IPS DF 6.9 (cell line): ENCODE data around the gene ADGRF1.
A peak's percentile ranks its signal among the peaks of the same experiment; 100 is the strongest.
"Not testable (repeated sequence)": the region's sequence is repeated elsewhere in the genome, so short reads cannot be mapped to it uniquely, and the experiment has no call there.

Experiments
- DNase-seq: peaks from one replicate; pipeline ENCODE4 v3.0.0-alpha.2; 2013; ENCODE audit warnings: low read depth, low spot score
- H3K27ac ChIP-seq: one replicate; pipeline ENCODE4 v1.5.1; 2013; ENCODE audit warnings: low read length, control low read depth
- H3K27me3 ChIP-seq: 2 replicates; pipeline ENCODE4 v1.6.1; 2013; ENCODE audit warnings: mild to moderate bottlenecking, low read length; ENCODE audit not compliant: control insufficient read depth, insufficient read depth
- H3K36me3 ChIP-seq: 2 replicates; pipeline ENCODE4 v1.6.1; 2013; ENCODE audit warnings: low read length; ENCODE audit not compliant: control insufficient read depth, insufficient read depth
- H3K4me1 ChIP-seq: 2 replicates; pipeline ENCODE4 v1.6.1; 2013; ENCODE audit warnings: low read length; ENCODE audit not compliant: control insufficient read depth, insufficient read depth
- H3K4me3 ChIP-seq: 2 replicates; pipeline ENCODE4 v1.5.1; 2013; ENCODE audit warnings: mild to moderate bottlenecking, low read length
- H3K9me3 ChIP-seq: 2 replicates; pipeline ENCODE4 v1.6.1; 2013; ENCODE audit warnings: low read length, inconsistent platforms; ENCODE audit not compliant: control insufficient read depth, insufficient read depth
- WGBS: extraction: QIAGEN DNeasy Blood & Tissue Kit; methylation state at CpG from one replicate; pipeline ENCODE4 v1.1.7; 2013; ENCODE audit warnings: mixed read lengths, missing lambda C conversion rate; ENCODE audit not compliant: insufficient read length, insufficient coverage; 5-methylcytosine and 5-hydroxymethylcytosine counted together

ADGRF1 gene

DNA sequence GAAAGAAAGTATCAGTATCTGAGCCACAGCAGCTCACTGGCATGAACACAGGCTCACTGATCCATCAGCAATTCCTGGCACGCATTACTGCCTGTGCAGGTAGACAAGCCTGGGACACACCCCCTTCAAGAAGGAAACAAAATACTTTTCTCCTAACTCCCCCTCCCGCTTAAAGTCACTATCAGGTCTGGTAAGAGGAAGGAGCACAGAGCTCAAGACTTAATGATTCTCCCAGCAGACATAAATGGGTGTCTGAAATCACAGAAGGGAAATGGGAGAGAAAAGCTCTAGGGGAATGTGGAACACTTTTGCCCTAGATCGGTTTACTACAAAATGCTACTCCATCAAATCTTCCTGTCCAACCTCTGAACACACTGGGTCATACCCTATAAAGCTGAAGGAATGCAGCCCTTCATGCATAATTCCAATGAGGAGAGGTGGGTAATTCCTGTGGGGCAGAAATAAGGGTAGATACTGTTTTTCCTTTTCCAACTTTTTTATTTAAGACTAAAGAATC is at the start of gene ADGRF1:
Gene ADGRF1, minus strand, starts transcription at position 58 of the 517 bp plus-strand sequence. CDS start 13,271 bp downstream, outside the sequence.
- no peak for DNase-seq
- WGBS: no CpG with 5 or more reads among the region's 3 CpGs
- no peaks in the 10 kb centered on the region for H3K9me3 ChIP-seq
- H3K27me3 ChIP-seq: no peaks in the 10 kb centered on the region
- no peaks in the 10 kb centered on the region for H3K36me3 ChIP-seq
- H3K4me3 ChIP-seq: no peak within 1 kb of the TSS
- no peak within 1 kb of the TSS for H3K27ac ChIP-seq
- H3K4me1 ChIP-seq: peaks cover under 1% of the 10 kb centered on the region

DNA sequence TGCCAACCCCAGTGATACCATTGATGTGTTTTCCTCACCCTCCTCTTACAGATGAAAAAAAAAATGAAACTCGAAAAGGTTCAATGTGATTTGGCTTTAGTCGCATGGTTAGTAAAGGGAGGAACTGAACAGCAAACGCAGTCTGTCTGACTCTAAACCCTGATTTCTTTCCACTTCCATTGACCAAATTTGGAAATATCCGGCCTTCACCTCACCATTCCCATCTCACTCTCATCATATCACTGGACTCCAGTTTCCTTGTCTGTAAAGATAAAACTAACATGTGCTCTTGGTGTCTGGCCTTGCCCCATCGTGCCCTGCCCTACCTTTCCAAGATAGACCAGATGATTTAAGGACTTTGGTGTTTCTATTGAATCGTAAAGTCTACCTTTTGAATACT is 48.7 kb upstream of the ADGRF1 start:
- Histone ChIP-seq H3K27me3 (no peaks in the 10 kb centered on the region), H3K27ac (no peak overlapping the region), H3K4me3 (no peak overlapping the region), H3K36me3 (no peaks in the 10 kb centered on the region), H3K4me1 (peaks cover 2% of the 10 kb centered on the region; the same call in 1 of the 2 replicates), H3K9me3 (no peaks in the 10 kb centered on the region)
- WGBS: no CpG with 5 or more reads among the region's 6 CpGs
- DNase-seq: no peak

DNA sequence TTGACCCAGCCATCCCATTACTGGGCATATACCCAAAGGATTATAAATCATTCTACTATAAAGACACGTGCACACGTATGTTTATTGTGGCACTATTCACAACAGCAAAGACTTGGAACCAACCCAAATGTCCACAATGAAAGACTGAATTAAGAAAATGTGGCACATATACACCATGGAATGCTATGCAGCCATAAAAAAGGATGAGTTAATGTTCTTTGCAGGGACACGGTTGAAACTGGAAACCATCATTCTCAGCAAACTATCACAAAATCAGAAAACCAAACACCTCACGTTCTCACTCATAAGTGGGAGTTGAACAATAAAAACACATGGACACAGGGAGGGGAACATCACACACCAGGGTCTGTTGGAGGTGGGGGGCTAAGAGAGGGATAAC is 47.3 kb upstream of the ADGRF1 start:
- not testable (repeated sequence) for H3K36me3 ChIP-seq, H3K9me3 ChIP-seq, DNase-seq, H3K4me1 ChIP-seq, H3K4me3 ChIP-seq, H3K27me3 ChIP-seq, H3K27ac ChIP-seq
- WGBS: no CpG with 5 or more reads among the region's 4 CpGs

DNA sequence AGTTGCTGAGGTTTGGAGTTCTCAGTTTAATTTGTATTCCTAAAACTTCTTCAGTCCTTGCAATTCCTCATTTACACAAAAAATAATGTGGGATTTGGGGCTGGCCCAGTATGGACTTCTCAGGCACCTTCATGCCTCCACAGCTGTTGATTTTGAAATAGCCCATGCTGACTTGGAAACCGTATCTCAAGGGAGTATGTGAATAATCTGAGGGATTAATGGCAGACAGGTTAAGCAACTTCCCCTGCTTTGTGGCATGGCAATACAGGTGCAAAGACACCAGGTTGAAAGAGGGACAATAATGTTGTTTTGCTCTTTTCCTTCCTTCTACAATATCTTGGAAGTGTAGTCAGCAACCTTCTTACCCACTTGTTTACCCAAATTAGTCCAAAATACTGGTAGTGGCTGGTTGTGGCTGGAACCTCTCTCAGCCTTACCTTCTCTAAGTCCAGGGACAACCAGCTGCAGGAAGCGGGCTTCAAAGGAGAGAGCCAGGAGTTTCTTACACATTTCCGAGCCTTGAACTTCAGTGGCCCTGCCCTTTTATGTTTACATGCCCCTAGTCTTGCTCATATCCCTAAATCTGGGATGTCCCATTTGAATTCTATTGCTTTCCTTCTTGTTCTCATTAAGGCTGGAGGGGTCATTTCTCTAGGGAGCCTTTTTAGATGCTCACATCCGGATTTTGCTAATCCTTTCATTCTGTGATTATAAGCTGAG is 44.1 kb upstream of the ADGRF1 start:
- no peaks in the 10 kb centered on the region for H3K9me3 ChIP-seq
- no CpG with 5 or more reads among the region's 4 CpGs for WGBS

DNA sequence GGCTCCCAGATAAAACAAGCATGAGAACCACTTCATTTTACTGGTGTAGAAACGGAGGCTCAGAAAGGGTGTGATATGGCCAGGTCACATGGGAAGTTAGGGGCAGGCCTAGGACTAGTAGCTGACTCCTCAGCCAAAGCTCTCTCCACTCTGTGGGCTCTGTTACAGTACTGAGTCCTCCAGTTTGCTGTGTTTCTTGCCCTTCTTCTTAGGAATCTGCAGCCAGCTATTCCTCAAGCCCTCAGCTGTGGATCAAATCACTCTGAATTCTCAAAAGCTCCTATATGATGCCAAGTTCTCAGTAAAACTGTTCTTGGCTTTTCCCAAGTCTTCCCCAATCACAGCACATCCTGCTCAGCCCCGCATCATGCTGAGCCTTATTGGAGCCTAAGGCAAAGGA is 42.5 kb upstream of the ADGRF1 start:
- WGBS: no CpG with 5 or more reads among the region's 2 CpGs

More for the DNA sequence above, 44.1 kb upstream of the ADGRF1 start:
- H3K4me1 ChIP-seq: peaks cover 1% of the 10 kb centered on the region; the same call in 1 of the 2 replicates
- H3K27me3 ChIP-seq: no peaks in the 10 kb centered on the region
- DNase-seq: no peak
- H3K36me3 ChIP-seq: no peaks in the 10 kb centered on the region
- H3K4me3 ChIP-seq: no peak overlapping the region
- no peak overlapping the region for H3K27ac ChIP-seq

DNA sequence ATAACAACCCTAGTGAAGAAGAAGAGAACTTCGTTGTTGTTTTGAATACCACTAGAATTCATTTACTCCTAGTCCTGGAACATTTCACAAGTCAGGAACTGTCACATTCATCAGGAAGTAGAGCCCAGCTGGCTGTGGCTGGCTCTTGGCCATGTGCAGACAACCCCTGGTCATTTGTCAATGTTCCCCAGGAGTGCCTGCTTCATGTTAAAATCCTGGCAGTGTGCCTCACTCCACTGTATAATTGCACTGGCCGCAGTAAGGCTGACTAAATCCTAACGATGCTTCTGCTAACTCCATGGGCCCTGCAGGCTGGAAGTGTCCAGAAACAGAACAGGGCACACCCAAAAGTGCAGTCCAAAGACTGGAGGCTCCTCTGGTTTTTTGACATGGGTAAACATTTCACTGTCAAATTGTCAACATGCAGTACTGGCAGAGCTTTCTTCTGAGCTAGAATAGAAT is 41.5 kb upstream of the ADGRF1 start:
- Histone ChIP-seq H3K9me3 (no peaks in the 10 kb centered on the region), H3K4me1 (no peaks in the 10 kb centered on the region; the same call in 1 of the 2 replicates), H3K36me3 (no peaks in the 10 kb centered on the region), H3K27ac (no peak overlapping the region), H3K4me3 (no peak overlapping the region), H3K27me3 (no peaks in the 10 kb centered on the region)
- DNase-seq: no peak
- WGBS: no CpG with 5 or more reads among the region's 3 CpGs

More for the DNA sequence above, 42.5 kb upstream of the ADGRF1 start:
- Histone ChIP-seq H3K27ac (no peak overlapping the region), H3K4me1 (no peaks in the 10 kb centered on the region; the same call in 1 of the 2 replicates), H3K27me3 (no peaks in the 10 kb centered on the region), H3K9me3 (no peaks in the 10 kb centered on the region), H3K4me3 (no peak overlapping the region), H3K36me3 (no peaks in the 10 kb centered on the region)
- DNase-seq: no peak

DNA sequence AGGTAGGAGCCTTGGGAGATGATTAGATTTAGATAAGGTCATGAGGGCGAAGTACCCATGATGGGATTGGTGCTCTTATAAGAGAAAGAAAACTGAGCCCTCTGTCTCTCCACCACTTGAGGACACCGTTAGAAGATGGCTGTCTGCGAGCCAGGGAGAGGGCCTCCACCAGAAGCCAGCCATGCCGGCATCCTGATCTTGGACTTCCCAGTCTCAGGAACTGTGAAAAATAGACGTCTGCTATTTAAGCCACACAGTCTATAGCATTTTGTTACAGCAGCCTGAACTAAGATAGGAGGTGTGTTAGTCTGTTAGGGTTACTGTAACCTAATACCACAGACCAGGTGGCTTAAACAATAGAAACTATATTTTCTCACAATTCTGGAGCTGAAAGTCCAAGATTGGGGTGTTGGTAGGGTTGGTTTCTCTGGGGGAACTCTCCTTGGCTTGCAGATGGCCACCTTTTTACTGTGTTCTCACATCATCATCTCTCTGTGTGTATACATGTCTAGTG is 38.0 kb upstream of the ADGRF1 start:
- no CpG with 5 or more reads among the region's 5 CpGs for WGBS

DNA sequence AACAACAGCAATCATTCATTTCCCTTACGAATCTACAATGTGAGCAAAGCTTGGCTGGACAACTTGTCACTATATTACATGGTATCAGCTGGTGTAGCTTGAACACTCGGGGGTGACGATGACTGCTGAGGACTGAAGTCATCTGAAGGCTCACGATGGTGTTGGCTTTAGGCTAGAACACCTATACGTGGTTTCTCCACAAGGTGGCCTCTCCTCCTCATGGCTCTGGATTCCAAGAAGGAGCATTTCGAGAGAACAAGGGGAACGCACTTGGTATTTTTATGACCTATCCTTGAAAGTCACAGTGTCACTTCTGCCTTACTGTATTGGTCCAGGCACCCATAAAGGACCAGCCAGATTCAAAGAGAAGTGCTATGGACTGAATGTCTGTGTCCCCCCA is 37.5 kb upstream of the ADGRF1 start:
- no peak overlapping the region for H3K4me3 ChIP-seq
- WGBS: no CpG with 5 or more reads among the region's 7 CpGs
- no peaks in the 10 kb centered on the region for H3K36me3 ChIP-seq
- no peak overlapping the region for H3K27ac ChIP-seq
- no peaks in the 10 kb centered on the region for H3K4me1 ChIP-seq
- DNase-seq: peak; percentile 16
- no peaks in the 10 kb centered on the region for H3K27me3 ChIP-seq
- no peaks in the 10 kb centered on the region for H3K9me3 ChIP-seq

More for the DNA sequence above, 38.0 kb upstream of the ADGRF1 start:
- DNase-seq: no peak
- Histone ChIP-seq H3K27me3 (no peaks in the 10 kb centered on the region), H3K4me1 (no peaks in the 10 kb centered on the region; the same call in 1 of the 2 replicates), H3K27ac (no peak overlapping the region), H3K4me3 (no peak overlapping the region), H3K9me3 (no peaks in the 10 kb centered on the region), H3K36me3 (no peaks in the 10 kb centered on the region)

DNA sequence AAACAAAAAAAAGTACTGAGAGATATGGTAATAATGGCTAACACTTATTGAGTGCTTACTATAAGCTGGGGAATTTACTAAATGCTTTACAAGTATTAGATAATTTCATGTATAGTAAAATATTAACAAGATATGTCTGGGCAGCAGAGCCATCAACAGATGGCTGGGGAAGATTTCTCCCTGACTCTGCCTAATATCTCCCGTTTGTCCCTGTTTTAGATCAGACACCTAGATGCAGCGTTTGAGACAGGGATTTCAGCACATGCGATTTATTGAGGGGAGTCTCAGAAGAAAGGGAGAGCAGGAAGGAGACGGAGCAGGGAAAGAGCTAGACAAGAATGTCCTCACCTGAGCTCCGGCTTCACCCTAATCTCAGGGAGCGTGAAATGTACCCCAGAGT is 36.9 kb upstream of the ADGRF1 start:
- no peaks in the 10 kb centered on the region for H3K9me3 ChIP-seq
- no CpG with 5 or more reads among the region's 6 CpGs for WGBS
- no peaks in the 10 kb centered on the region for H3K27me3 ChIP-seq
- no peak overlapping the region for H3K4me3 ChIP-seq
- H3K4me1 ChIP-seq: no peaks in the 10 kb centered on the region
- DNase-seq: no peak
- no peak overlapping the region for H3K27ac ChIP-seq
- no peaks in the 10 kb centered on the region for H3K36me3 ChIP-seq

DNA sequence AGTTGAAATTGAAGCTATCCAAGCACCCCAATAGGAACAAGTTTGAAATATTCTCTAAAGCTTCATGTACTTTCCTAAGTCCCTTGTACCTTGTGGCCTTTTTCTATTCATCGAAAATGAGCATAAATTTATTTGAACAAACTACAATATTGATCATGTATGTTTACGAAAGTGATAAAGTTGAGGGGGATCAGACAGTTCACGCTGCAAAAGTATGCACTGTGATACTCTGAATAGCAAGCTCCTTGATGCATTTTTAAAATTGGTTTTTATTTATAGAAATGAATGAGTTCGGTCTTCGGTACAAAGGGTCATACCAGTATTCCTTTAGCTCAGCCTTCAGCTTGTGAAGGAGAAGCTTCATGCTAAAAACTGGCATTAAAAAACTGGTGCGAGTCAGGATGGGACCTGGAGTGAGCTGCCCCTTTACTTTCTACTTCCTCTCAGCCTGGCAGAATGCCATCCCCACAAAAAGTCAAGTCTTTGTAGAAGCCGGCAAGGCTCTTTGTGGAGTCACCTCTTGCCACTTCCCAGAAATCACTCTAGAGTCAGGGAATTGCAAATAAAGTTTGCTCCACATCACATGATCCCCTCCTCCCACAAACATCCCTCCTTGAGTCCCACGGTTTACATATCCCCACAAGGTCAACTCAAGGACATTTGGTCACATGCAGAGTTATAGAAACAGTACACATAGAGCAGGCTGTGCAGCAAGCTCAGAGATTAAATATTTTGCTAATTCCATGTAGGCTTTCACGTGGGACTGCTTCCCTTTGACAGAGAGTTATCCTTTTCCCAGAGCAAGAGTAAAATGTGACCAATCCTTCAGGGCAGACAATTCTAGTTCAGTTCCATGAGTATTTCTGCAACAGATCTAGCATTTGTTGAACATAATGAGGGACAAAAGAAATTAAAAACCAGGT is 34.6 kb upstream of the ADGRF1 start:
- H3K36me3 ChIP-seq: no peaks in the 10 kb centered on the region
- H3K9me3 ChIP-seq: no peaks in the 10 kb centered on the region
- no peak overlapping the region for H3K27ac ChIP-seq
- DNase-seq: no peak
- H3K4me1 ChIP-seq: no peaks in the 10 kb centered on the region
- H3K4me3 ChIP-seq: no peak overlapping the region
- no peaks in the 10 kb centered on the region for H3K27me3 ChIP-seq
- no CpG with 5 or more reads among the region's 9 CpGs for WGBS
